Panc1 (cell line): ENCODE data around the gene PKP3. TPM values are rescaled to one million over a fixed set of nuclear protein-coding genes. Genes with fewer than 3 reads are reported as not detected.

Experiments
- ATAC-seq: fragments of 200-7000 bp; cut with Tn5 transposase; 2 replicates; pipeline ENCODE4 v1.9.1; 2020; ENCODE audit warnings: mild to moderate bottlenecking, moderate library complexity
- BruUV-seq: library from RNA; stranded (reverse); fragments of 400-500 nt; replicated peaks from 2 replicates; lab custom pipeline; 2021; lab: Mats Ljungman, UMichigan
- CTCF ChIA-PET: fragments of 300-600 bp; sonication (Branson Sonifier 250); formaldehyde crosslinking; loops from one replicate; lab custom pipeline; 2022; ENCODE audit warnings: antibody characterized with exemption; lab: Charles Lee
- POLR2A ChIA-PET: fragments of 300-600 bp; sonication (Branson Sonifier 250); formaldehyde crosslinking; loops from one replicate; lab custom pipeline; 2022; ENCODE audit warnings: antibody characterized with exemption; lab: Charles Lee
- DNase-seq: peaks from one replicate; pipeline ENCODE4 v3.0.0-alpha.2; 2010; ENCODE audit warnings: low read depth, low spot score
- H3K27ac ChIP-seq: 2 replicates; pipeline ENCODE4 v1.5.1; 2011; ENCODE audit warnings: mild to moderate bottlenecking, low read length, inconsistent platforms
- H3K27me3 ChIP-seq: fragments of 200-500 bp; sonication (Bioruptor generic); 2 replicates; pipeline ENCODE4 v1.6.0; 2014; ENCODE audit warnings: low read length, inconsistent platforms; ENCODE audit not compliant: control insufficient read depth, insufficient read depth
- H3K36me3 ChIP-seq: fragments of 200-500 bp; sonication (Bioruptor generic); 2 replicates; pipeline ENCODE4 v1.5.1; 2014; ENCODE audit warnings: inconsistent platforms, mild to moderate bottlenecking, low read length, moderate library complexity; ENCODE audit not compliant: control insufficient read depth, insufficient read depth
- H3K4me1 ChIP-seq: 2 replicates; pipeline ENCODE4 v1.5.1; 2011; ENCODE audit warnings: inconsistent platforms, mild to moderate bottlenecking, low read length, moderate library complexity; ENCODE audit not compliant: control insufficient read depth, insufficient read depth
- H3K4me3 ChIP-seq, 2 experiments: 2 replicates each; pipeline ENCODE4 v1.5.1; 2011 to 2012; ENCODE audit warnings: low read depth in 2 of 2, low read length in 2 of 2, mild to moderate bottlenecking in 2 of 2, inconsistent platforms in 1 of 2, moderate library complexity in 1 of 2
- H3K9me3 ChIP-seq: fragments of 200-500 bp; sonication (Bioruptor generic); 2 replicates; pipeline ENCODE4 v1.5.1; 2014; ENCODE audit warnings: low read depth, mild to moderate bottlenecking, inconsistent platforms, low read length, moderate library complexity; ENCODE audit not compliant: control insufficient read depth, insufficient read depth
- POLR2AphosphoS5 ChIP-seq: IDR thresholded peaks from 2 replicates; pipeline ENCODE4 v1.6.1; 2012; ENCODE audit warnings: mild to moderate bottlenecking, low read depth, low read length, moderate library complexity
- SIN3A ChIP-seq: IDR thresholded peaks from 2 replicates; pipeline ENCODE4 v1.6.1; 2012; ENCODE audit warnings: low read depth, mild to moderate bottlenecking, low read length, moderate library complexity, borderline replicate concordance; ENCODE audit not compliant: insufficient read depth
- TCF7L2 ChIP-seq: IDR thresholded peaks from 2 replicates; pipeline ENCODE4 v1.6.1; 2011; ENCODE audit warnings: mild to moderate bottlenecking, low read depth, low read length, inconsistent platforms
- in situ Hi-C: cut with HindIII; loops from 2 replicates; pipeline ENCODE4 v1.10.0; 2016; ENCODE audit warnings: low sequenced_read_pairs, low pct_unique_long_range_greater_than_20kb
- intact Hi-C: fragments of 100-400 bp; cut with micrococcal nuclease; formaldehyde crosslinking; loops from one replicate; pipeline ENCODE4 v1.10.0; 2022; ENCODE audit not compliant: unreplicated experiment
- total RNA-seq: library from RNA; stranded (reverse); gene quantifications from one replicate; pipeline ENCODE4 v1.2.1, GENCODE V29; 2021; ENCODE audit not compliant: unreplicated experiment
- TF ChIP-seq, protein P1 (sequence below), 2 experiments: IDR thresholded peaks; 2 replicates each; pipeline ENCODE4 v1.6.1; 2011 to 2012; ENCODE audit warnings: low read depth in 2 of 2, control low read depth in 1 of 2, low read length in 1 of 2, mild to moderate bottlenecking in 1 of 2, moderate library complexity in 1 of 2; ENCODE audit not compliant: insufficient read depth in 1 of 2
- TF ChIP-seq, protein P2 (sequence below): fragments of 450-650 bp; IDR thresholded peaks from 2 replicates; pipeline ENCODE4 v1.5.1; 2017; ENCODE audit warnings: mild to moderate bottlenecking

Gene PKP3
- total RNA-seq, 1 experiment from 2014 or later, result 36.8 TPM

DNA sequence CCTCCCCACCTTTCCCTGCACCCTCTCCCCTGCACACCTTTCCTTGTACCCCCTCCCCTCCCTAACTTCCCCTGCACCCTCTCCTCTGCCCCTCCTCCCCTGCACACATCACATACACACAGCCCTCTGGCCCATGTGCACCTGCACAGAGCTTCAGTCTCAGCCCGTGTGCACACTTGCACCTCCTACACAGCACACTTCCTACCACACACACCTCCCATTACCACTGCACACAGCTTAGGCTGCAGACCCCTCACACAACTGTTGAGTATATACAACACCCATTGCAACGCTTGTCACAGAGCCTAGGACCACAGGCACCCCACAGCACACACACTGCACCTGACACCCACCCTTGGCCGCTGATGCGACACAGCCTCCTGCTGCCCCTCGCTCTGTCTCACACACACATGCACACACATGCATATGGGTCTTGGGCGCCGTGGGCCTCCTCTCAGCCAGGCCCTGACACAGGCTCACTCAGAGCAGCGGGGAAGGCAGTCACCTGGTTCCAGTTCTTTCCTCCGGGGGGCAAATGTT is 20.4 kb downstream of the PKP3 start:
- H3K4me3 ChIP-seq, result no peak overlapping the region
- no peak overlapping the region for H3K27ac ChIP-seq
- DNase-seq, result no peak
- TF ChIP-seq TCF7L2 (no peak), SIN3A (no peak), POLR2AphosphoS5 (no peak)
- TF ChIP-seq, protein P1, sequence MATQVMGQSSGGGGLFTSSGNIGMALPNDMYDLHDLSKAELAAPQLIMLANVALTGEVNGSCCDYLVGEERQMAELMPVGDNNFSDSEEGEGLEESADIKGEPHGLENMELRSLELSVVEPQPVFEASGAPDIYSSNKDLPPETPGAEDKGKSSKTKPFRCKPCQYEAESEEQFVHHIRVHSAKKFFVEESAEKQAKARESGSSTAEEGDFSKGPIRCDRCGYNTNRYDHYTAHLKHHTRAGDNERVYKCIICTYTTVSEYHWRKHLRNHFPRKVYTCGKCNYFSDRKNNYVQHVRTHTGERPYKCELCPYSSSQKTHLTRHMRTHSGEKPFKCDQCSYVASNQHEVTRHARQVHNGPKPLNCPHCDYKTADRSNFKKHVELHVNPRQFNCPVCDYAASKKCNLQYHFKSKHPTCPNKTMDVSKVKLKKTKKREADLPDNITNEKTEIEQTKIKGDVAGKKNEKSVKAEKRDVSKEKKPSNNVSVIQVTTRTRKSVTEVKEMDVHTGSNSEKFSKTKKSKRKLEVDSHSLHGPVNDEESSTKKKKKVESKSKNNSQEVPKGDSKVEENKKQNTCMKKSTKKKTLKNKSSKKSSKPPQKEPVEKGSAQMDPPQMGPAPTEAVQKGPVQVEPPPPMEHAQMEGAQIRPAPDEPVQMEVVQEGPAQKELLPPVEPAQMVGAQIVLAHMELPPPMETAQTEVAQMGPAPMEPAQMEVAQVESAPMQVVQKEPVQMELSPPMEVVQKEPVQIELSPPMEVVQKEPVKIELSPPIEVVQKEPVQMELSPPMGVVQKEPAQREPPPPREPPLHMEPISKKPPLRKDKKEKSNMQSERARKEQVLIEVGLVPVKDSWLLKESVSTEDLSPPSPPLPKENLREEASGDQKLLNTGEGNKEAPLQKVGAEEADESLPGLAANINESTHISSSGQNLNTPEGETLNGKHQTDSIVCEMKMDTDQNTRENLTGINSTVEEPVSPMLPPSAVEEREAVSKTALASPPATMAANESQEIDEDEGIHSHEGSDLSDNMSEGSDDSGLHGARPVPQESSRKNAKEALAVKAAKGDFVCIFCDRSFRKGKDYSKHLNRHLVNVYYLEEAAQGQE (IDR thresholded peaks at IDR 0.05; ENCODE audit: insufficient read depth in 1 of 2, low read depth in 2 of 2, low read length in 1 of 2), result no peak
- TF ChIP-seq, protein P2, sequence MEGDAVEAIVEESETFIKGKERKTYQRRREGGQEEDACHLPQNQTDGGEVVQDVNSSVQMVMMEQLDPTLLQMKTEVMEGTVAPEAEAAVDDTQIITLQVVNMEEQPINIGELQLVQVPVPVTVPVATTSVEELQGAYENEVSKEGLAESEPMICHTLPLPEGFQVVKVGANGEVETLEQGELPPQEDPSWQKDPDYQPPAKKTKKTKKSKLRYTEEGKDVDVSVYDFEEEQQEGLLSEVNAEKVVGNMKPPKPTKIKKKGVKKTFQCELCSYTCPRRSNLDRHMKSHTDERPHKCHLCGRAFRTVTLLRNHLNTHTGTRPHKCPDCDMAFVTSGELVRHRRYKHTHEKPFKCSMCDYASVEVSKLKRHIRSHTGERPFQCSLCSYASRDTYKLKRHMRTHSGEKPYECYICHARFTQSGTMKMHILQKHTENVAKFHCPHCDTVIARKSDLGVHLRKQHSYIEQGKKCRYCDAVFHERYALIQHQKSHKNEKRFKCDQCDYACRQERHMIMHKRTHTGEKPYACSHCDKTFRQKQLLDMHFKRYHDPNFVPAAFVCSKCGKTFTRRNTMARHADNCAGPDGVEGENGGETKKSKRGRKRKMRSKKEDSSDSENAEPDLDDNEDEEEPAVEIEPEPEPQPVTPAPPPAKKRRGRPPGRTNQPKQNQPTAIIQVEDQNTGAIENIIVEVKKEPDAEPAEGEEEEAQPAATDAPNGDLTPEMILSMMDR, result no peak
- POLR2A ChIA-PET, result no interaction called here
- no peaks in the 10 kb centered on the region for H3K27me3 ChIP-seq
- H3K9me3 ChIP-seq, result no peaks in the 10 kb centered on the region
- intact Hi-C loops, result no loop called here
- peaks cover 52% of the 10 kb centered on the region for H3K4me1 ChIP-seq
- no peak for ATAC-seq
- H3K36me3 ChIP-seq, result no peaks in the 10 kb centered on the region
- CTCF ChIA-PET, result interaction anchor here (0.7 to 3.1 kb wide), 2 partner anchors 25 to 34 kb away, joined by 4 to 15 read pairs; no protein-coding TSS in a partner anchor
- no TSS peak for BruUV-seq
- in situ Hi-C loops, result no loop called here

DNA sequence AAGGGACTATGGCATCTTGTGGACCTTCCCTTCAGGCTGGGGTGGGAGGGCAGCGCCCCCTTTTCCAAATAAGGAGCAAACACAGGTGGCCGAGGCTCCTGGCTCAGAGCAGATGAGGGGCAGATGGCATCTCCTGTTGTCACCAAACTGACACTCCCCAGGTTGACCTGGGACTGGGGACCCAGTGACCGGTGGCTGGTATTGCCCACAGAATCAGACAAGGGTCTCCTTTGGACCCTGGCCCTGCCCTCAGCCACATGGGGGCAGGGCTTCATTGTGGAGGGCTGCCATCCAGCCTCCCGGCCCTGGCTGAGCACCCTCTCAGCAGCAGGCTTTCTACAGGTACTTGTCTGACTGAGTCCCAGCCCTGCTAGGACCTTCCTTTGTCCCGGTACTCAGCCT is 21.6 kb downstream of the PKP3 start:
- DNase-seq (no peak), ATAC-seq (0 out of 2 replicates have a peak, but pooled peaks have one; percentile 20)
- Histone ChIP-seq H3K27ac (peak overlapping the region; percentile 68), H3K4me1 (peaks cover 42% of the 10 kb centered on the region), H3K4me3 (no peak overlapping the region; a peak in 1 of 4 replicates), H3K27me3 (no peaks in the 10 kb centered on the region), H3K36me3 (no peaks in the 10 kb centered on the region), H3K9me3 (no peaks in the 10 kb centered on the region)
- no TSS peak for BruUV-seq
- TF ChIP-seq SIN3A (no peak), POLR2AphosphoS5 (no peak), TCF7L2 (no peak)
- TF ChIP-seq, protein P1 (IDR thresholded peaks at IDR 0.05; ENCODE audit: insufficient read depth in 1 of 2, low read depth in 2 of 2, low read length in 1 of 2), result no peak
- TF ChIP-seq, protein P2, result no peak
- intact Hi-C loops, result no loop called here
- in situ Hi-C loops, result no loop called here
- CTCF ChIA-PET, result interaction anchor here (3.1 kb wide), 1 partner anchor 33 kb away, joined by 15 read pairs; no protein-coding TSS in a partner anchor
- POLR2A ChIA-PET, result no interaction called here
